HepG2 (cell line): Measurements from ENCODE around the gene C14orf93. TPM values are rescaled to one million over a fixed set of nuclear protein-coding genes. Genes with fewer than 3 reads are reported as not detected.

Experiments used
- ATAC-seq: fragments of 200-7000 bp; cut with Tn5 transposase; 3 replicates; pipeline ENCODE4 v1.9.1; 2020; ENCODE audit warnings: mild to moderate bottlenecking, moderate library complexity
- BruUV-seq: library from RNA; stranded (reverse); fragments of 400-500 nt; replicated peaks from 2 replicates; lab custom pipeline; 2021; lab: Mats Ljungman, UMichigan
- CTCF ChIA-PET: fragments of 300-600 bp; formaldehyde crosslinking; extraction: SDS; loops from one replicate; lab custom pipeline; 2021; ENCODE audit warnings: low total read pairs, inconsistent platforms, low intra/inter-chr PET ratio; lab: Yijun Ruan, JAX
- POLR2A ChIA-PET: fragments of 350-600 bp; sonication (Branson Sonifier 250); formaldehyde crosslinking; loops from one replicate; lab custom pipeline; 2020; ENCODE audit warnings: antibody characterized with exemption, inconsistent platforms; lab: Yijun Ruan, JAX
- DNase-seq: peaks from one replicate; pipeline ENCODE4 v3.0.0-alpha.2; 2015; ENCODE audit warnings: low spot score
- FAIRE-seq: peaks from 3 replicates; lab custom pipeline; 2011; peaks lifted over from hg19 to GRCh38; lab: Jason Lieb, UNC
- H2AFZ ChIP-seq: one replicate; pipeline ENCODE4 v1.6.1; 2011; ENCODE audit warnings: low read length, inconsistent platforms
- H3K27ac ChIP-seq: fragments of 300-600 bp; 3 replicates; pipeline ENCODE4 v1.8.0; 2011; ENCODE audit warnings: mixed run types, mild to moderate bottlenecking, mixed read lengths, low read length, inconsistent platforms; ENCODE audit not compliant: insufficient read depth; ENCODE audit errors: extremely low read length
- H3K27me3 ChIP-seq, 2 experiments: fragments of 200-600 bp in 1 of 2; 2 replicates in 1 of 2; 3 replicates in 1 of 2; pipeline versions ENCODE4 v1.6.0 to v1.8.0; 2011; ENCODE audit warnings: low read length in 2 of 2, mild to moderate bottlenecking in 2 of 2, moderate library complexity in 2 of 2, inconsistent platforms in 1 of 2; ENCODE audit not compliant: insufficient read depth in 2 of 2, control insufficient read depth in 1 of 2
- H3K36me3 ChIP-seq, 2 experiments: fragments of 200-600 bp in 1 of 2; replicated peaks in 1 of 2; 2 replicates in 1 of 2; 3 replicates in 1 of 2; pipeline versions ENCODE4 v1.5.1 to v1.8.0; 2011; ENCODE audit warnings: low read length in 2 of 2, inconsistent platforms in 1 of 2; ENCODE audit not compliant: insufficient read depth in 2 of 2, control insufficient read depth in 1 of 2
- H3K4me1 ChIP-seq: 2 replicates; pipeline ENCODE4 v1.5.1; 2012; ENCODE audit warnings: low read length, inconsistent platforms; ENCODE audit not compliant: insufficient read depth
- H3K4me2 ChIP-seq: 2 replicates; pipeline ENCODE4 v1.6.0; 2011; ENCODE audit warnings: low read depth, low read length, inconsistent platforms
- H3K4me3 ChIP-seq, 3 experiments: fragments of 200-600 bp in 1 of 3; sonication (generic), shearing (Covaris generic) in 1 of 3; replicated peaks in 1 of 3; 2 replicates each; pipeline ENCODE4 v1.5.1; 2011 to 2016; ENCODE audit warnings: low read length in 3 of 3, inconsistent platforms in 2 of 3, low read depth in 2 of 3, mild to moderate bottlenecking in 2 of 3, control low read depth in 1 of 3, mixed read lengths in 1 of 3; ENCODE audit not compliant: insufficient read depth in 1 of 3
- H3K79me2 ChIP-seq: one replicate; pipeline ENCODE4 v1.6.1; 2011; ENCODE audit warnings: low read length, inconsistent platforms; ENCODE audit not compliant: insufficient read depth
- H3K9ac ChIP-seq: 2 replicates; pipeline ENCODE4 v1.6.0; 2011; ENCODE audit warnings: mild to moderate bottlenecking, low read depth, low read length, inconsistent platforms; ENCODE audit not compliant: insufficient read depth
- H3K9me3 ChIP-seq: 2 replicates; pipeline ENCODE4 v1.5.1; 2012; ENCODE audit warnings: mild to moderate bottlenecking, low read length
- H4K20me1 ChIP-seq: 2 replicates; pipeline ENCODE4 v1.6.0; 2011; ENCODE audit warnings: inconsistent platforms, mild to moderate bottlenecking, low read length, moderate library complexity; ENCODE audit not compliant: insufficient read depth
- CENPX ChIP-seq: sonication (generic); formaldehyde crosslinking; IDR thresholded peaks from 2 replicates; pipeline ENCODE4 v1.9.0; 2021; ENCODE audit warnings: mild to moderate bottlenecking, missing genetic modification reagents, moderate library complexity
- FOXK1 ChIP-seq: sonication (generic); formaldehyde crosslinking; IDR thresholded peaks from 2 replicates; pipeline ENCODE4 v1.4.0; 2020; ENCODE audit warnings: low read depth, missing genetic modification reagents, borderline replicate concordance
- HNRNPUL1 ChIP-seq: fragments of 200-400 bp; formaldehyde crosslinking; IDR thresholded peaks from 2 replicates; pipeline ENCODE4 v1.6.1; 2017; ENCODE audit warnings: low read depth, mild to moderate bottlenecking, low read length, moderate library complexity
- NFE2L1 ChIP-seq: sonication (generic); formaldehyde crosslinking; IDR thresholded peaks from 2 replicates; pipeline ENCODE4 v1.4.0; 2020; ENCODE audit warnings: missing genetic modification reagents, mild to moderate bottlenecking, borderline replicate concordance
- ZBTB20 ChIP-seq: sonication (generic); formaldehyde crosslinking; IDR thresholded peaks from 2 replicates; pipeline ENCODE4 v1.8.1; 2023; ENCODE audit warnings: missing genetic modification reagents, low read depth, mild to moderate bottlenecking, borderline replicate concordance
- ZNF274 ChIP-seq: sonication (generic); formaldehyde crosslinking; IDR thresholded peaks from 2 replicates; pipeline ENCODE4 v1.5.1; 2020; ENCODE audit warnings: mild to moderate bottlenecking, missing genetic modification reagents
- ZNF354B ChIP-seq: sonication (generic); formaldehyde crosslinking; IDR thresholded peaks from 2 replicates; pipeline ENCODE4 v1.8.0; 2022; ENCODE audit warnings: mild to moderate bottlenecking, missing genetic modification reagents
- ZNF619 ChIP-seq: sonication (generic); formaldehyde crosslinking; IDR thresholded peaks from 2 replicates; pipeline ENCODE4 v1.4.0; 2020; ENCODE audit warnings: mild to moderate bottlenecking, missing genetic modification reagents
- WGBS: methylation state at CpG from one replicate; pipeline ENCODE4 v1.1.6; 2017; ENCODE audit warnings: low lambda C conversion rate; 5-methylcytosine and 5-hydroxymethylcytosine counted together
- in situ Hi-C: cut with HindIII; loops from 2 replicates; pipeline ENCODE4 v1.10.0; 2017; ENCODE audit warnings: low pct_unique_long_range_greater_than_20kb; ENCODE audit not compliant: extremely low pct_ligation_motif_present
- intact Hi-C: fragments of 100-400 bp; cut with micrococcal nuclease; formaldehyde crosslinking; loops from one replicate; pipeline ENCODE4 v1.10.0; 2022; ENCODE audit not compliant: unreplicated experiment
- polyA plus RNA-seq, 8 experiments: library from polyadenylated mRNA; depleted of rRNA in 3 of 8; stranded (reverse) in 7 of 8; unstranded in 1 of 8; fragments of >200 nt; fragmentation: Illumina TruSeq in 4 of 8; extraction: Trizol in 4 of 8; gene quantifications; 2 replicates each; pipeline versions ENCODE4 v1.2.1 to v1.2.3, GENCODE V29; 2011 to 2016; ENCODE audit warnings: low read depth in 4 of 8, missing spikeins in 1 of 8, mixed read lengths in 1 of 8; ENCODE audit not compliant: insufficient read depth in 1 of 8
- total RNA-seq, 5 experiments: library from RNA; depleted of rRNA; stranded (reverse); fragments of >200 nt; fragmentation: Illumina TruSeq; extraction: Trizol; gene quantifications; 2 replicates each; pipeline ENCODE4 v1.2.3, GENCODE V29; 2016; ENCODE audit warnings: low read depth in 1 of 5
- TF ChIP-seq, protein P1 (sequence below): sonication (generic); formaldehyde crosslinking; IDR thresholded peaks from 2 replicates; pipeline ENCODE4 v1.4.0; 2020; ENCODE audit warnings: missing genetic modification reagents

The C14orf93 gene
- total and polyA plus RNA-seq, 2 of the 13 experiments (the other 11 are each of a cell fraction or from before 2014, with no cell fraction given), result 11.4 to 22.5 TPM

DNA sequence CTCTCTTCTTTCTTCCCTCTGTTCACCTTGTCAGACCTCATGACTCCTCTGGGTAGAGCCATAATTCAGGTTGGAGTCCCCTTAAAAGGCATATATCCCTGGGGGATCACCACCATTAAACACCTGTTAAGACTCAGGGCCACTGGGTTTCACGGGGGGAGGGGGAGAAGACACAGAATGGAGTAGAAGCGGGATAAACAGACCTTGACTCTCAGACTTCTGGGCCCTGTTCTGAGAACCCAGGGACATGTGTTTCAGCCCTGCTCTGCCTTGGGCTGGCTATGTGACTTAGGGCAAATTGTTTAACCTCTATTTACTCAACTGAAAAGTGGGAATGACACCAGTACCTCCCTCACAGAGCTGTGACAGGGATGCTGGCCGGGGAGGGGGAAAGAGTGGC, 42.7 kb upstream of the C14orf93 start (continued):
- peak; percentile 4; the same call in 1 of the 2 replicates for TF ChIP-seq NFE2L1 (CRISPR knock-in tag)
- 0 out of 2 replicates have a peak, but pooled peaks have one; percentile 32 for TF ChIP-seq FOXK1 (CRISPR knock-in tag)
- TF ChIP-seq ZBTB20 (CRISPR knock-in tag), result 0 out of 2 replicates have a peak, but pooled peaks have one; percentile 19
- TF ChIP-seq ZNF619 (CRISPR knock-in tag), result no peak
- TF ChIP-seq ZNF274 (CRISPR knock-in tag), result 0 out of 2 replicates have a peak, but pooled peaks have one; percentile 9
- TF ChIP-seq, all 625 proteins: peak for 9

DNA sequence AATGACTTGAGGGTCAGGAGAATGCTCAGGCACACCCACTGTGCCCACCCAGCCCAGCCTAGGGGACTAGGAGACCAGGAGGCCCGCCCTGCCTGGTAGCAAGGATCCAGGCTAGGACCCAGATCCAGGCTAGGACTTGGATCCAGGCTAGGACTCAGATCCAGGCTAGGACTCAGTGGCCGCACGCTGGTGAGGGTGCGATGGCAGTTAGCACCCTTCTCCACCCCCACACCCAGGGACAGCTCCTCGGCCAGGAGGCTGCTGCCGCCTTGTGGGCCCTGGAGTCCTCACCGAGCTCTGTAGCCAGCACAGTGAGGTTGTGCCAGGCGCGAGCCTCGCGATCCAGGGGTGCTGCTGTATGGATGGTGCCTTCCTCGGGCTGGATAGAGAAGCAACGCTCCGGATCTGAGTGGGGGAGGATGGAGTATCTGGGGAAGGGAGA, 42.3 kb upstream of the C14orf93 start:
- no peaks in the 10 kb centered on the region for H4K20me1 ChIP-seq
- no peaks in the 10 kb centered on the region for H3K79me2 ChIP-seq
- H3K4me3 ChIP-seq, result no peak overlapping the region
- no peak overlapping the region for H3K9ac ChIP-seq
- H3K27me3 ChIP-seq, result peaks cover 0 to 6% of the 10 kb centered on the region in 2 experiments; a peak in 1 of 5 replicates
- CTCF ChIA-PET, result interaction anchor here (2.5 to 8.5 kb wide), 2 partner anchors 58 to 66 kb away, joined by 27 to 77 read pairs; no protein-coding TSS in a partner anchor
- POLR2A ChIA-PET, result interaction anchor here (0.8 to 2.1 kb wide), 10 partner anchors 12 to 80 kb away, joined by 3 to 12 read pairs (median 6); partner anchors contain the start of genes ACIN1, AJUBA and PSMB5
- no peaks in the 10 kb centered on the region for H3K9me3 ChIP-seq
- DNase-seq (peak; percentile 65), FAIRE-seq (no peak), ATAC-seq (peak; percentile 62)
- H2AFZ ChIP-seq, result no peak overlapping the region
- in situ Hi-C loops (loop anchor here (5.0 kb wide), 2 partner anchors 65 to 495 kb away; no protein-coding TSS in a partner anchor), intact Hi-C loops (loop anchor here (1.0 kb wide), 2 partner anchors 58 to 66 kb away; no protein-coding TSS in a partner anchor)
- H3K4me2 ChIP-seq, result no peak overlapping the region; the same call in 1 of the 2 replicates
- H3K27ac ChIP-seq, result no peak overlapping the region
- no peaks in the 10 kb centered on the region for H3K36me3 ChIP-seq
- peaks cover 25% of the 10 kb centered on the region for H3K4me1 ChIP-seq
- BruUV-seq, result no TSS peak
- 44% methylated on average over 14 of the region's 14 CpGs for WGBS
- TF ChIP-seq HNRNPUL1, result no peak
- TF ChIP-seq CENPX (CRISPR knock-in tag), result no peak
- TF ChIP-seq ZNF354B (CRISPR knock-in tag), result no peak
- TF ChIP-seq, protein P1, sequence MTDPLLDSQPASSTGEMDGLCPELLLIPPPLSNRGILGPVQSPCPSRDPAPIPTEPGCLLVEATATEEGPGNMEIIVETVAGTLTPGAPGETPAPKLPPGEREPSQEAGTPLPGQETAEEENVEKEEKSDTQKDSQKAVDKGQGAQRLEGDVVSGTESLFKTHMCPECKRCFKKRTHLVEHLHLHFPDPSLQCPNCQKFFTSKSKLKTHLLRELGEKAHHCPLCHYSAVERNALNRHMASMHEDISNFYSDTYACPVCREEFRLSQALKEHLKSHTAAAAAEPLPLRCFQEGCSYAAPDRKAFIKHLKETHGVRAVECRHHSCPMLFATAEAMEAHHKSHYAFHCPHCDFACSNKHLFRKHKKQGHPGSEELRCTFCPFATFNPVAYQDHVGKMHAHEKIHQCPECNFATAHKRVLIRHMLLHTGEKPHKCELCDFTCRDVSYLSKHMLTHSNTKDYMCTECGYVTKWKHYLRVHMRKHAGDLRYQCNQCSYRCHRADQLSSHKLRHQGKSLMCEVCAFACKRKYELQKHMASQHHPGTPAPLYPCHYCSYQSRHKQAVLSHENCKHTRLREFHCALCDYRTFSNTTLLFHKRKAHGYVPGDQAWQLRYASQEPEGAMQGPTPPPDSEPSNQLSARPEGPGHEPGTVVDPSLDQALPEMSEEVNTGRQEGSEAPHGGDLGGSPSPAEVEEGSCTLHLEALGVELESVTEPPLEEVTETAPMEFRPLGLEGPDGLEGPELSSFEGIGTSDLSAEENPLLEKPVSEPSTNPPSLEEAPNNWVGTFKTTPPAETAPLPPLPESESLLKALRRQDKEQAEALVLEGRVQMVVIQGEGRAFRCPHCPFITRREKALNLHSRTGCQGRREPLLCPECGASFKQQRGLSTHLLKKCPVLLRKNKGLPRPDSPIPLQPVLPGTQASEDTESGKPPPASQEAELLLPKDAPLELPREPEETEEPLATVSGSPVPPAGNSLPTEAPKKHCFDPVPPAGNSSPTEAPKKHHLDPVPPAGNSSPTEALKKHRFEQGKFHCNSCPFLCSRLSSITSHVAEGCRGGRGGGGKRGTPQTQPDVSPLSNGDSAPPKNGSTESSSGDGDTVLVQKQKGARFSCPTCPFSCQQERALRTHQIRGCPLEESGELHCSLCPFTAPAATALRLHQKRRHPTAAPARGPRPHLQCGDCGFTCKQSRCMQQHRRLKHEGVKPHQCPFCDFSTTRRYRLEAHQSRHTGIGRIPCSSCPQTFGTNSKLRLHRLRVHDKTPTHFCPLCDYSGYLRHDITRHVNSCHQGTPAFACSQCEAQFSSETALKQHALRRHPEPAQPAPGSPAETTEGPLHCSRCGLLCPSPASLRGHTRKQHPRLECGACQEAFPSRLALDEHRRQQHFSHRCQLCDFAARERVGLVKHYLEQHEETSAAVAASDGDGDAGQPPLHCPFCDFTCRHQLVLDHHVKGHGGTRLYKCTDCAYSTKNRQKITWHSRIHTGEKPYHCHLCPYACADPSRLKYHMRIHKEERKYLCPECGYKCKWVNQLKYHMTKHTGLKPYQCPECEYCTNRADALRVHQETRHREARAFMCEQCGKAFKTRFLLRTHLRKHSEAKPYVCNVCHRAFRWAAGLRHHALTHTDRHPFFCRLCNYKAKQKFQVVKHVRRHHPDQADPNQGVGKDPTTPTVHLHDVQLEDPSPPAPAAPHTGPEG (CRISPR knock-in tag), result 0 out of 2 replicates have a peak, but pooled peaks have one; percentile 49
